Panc1 (cell line): ENCODE measurements around the gene POU1F1. TPM values are rescaled to one million over a fixed set of nuclear protein-coding genes. Genes with fewer than 3 reads are reported as not detected.

Experiments used
- ATAC-seq: fragments of 200-7000 bp; cut with Tn5 transposase; 2 replicates; pipeline ENCODE4 v1.9.1; 2020; ENCODE audit warnings: mild to moderate bottlenecking, moderate library complexity
- Bru-seq: library from RNA; stranded (reverse); fragments of 400-500 nt; gene quantifications from one replicate; lab custom pipeline; 2021; lab: Mats Ljungman, UMichigan
- BruChase-seq, 2 experiments: library from RNA; stranded (reverse); fragments of 400-500 nt; gene quantifications; one replicate each; lab custom pipeline; 2021; lab: Mats Ljungman, UMichigan
- BruUV-seq: library from RNA; stranded (reverse); fragments of 400-500 nt; replicated peaks from 2 replicates; lab custom pipeline; 2021; lab: Mats Ljungman, UMichigan
- CTCF ChIA-PET: fragments of 300-600 bp; sonication (Branson Sonifier 250); formaldehyde crosslinking; loops from one replicate; lab custom pipeline; 2022; ENCODE audit warnings: antibody characterized with exemption; lab: Charles Lee
- POLR2A ChIA-PET: fragments of 300-600 bp; sonication (Branson Sonifier 250); formaldehyde crosslinking; loops from one replicate; lab custom pipeline; 2022; ENCODE audit warnings: antibody characterized with exemption; lab: Charles Lee
- DNase-seq: peaks from one replicate; pipeline ENCODE4 v3.0.0-alpha.2; 2010; ENCODE audit warnings: low read depth, low spot score
- H3K27ac ChIP-seq: 2 replicates; pipeline ENCODE4 v1.5.1; 2011; ENCODE audit warnings: mild to moderate bottlenecking, low read length, inconsistent platforms
- H3K27me3 ChIP-seq: fragments of 200-500 bp; sonication (Bioruptor generic); 2 replicates; pipeline ENCODE4 v1.6.0; 2014; ENCODE audit warnings: low read length, inconsistent platforms; ENCODE audit not compliant: control insufficient read depth, insufficient read depth
- H3K36me3 ChIP-seq: fragments of 200-500 bp; sonication (Bioruptor generic); 2 replicates; pipeline ENCODE4 v1.5.1; 2014; ENCODE audit warnings: inconsistent platforms, mild to moderate bottlenecking, low read length, moderate library complexity; ENCODE audit not compliant: control insufficient read depth, insufficient read depth
- H3K4me1 ChIP-seq: 2 replicates; pipeline ENCODE4 v1.5.1; 2011; ENCODE audit warnings: inconsistent platforms, mild to moderate bottlenecking, low read length, moderate library complexity; ENCODE audit not compliant: control insufficient read depth, insufficient read depth
- H3K4me3 ChIP-seq, 2 experiments: 2 replicates each; pipeline ENCODE4 v1.5.1; 2011 to 2012; ENCODE audit warnings: low read depth in 2 of 2, low read length in 2 of 2, mild to moderate bottlenecking in 2 of 2, inconsistent platforms in 1 of 2, moderate library complexity in 1 of 2
- H3K9me3 ChIP-seq: fragments of 200-500 bp; sonication (Bioruptor generic); 2 replicates; pipeline ENCODE4 v1.5.1; 2014; ENCODE audit warnings: low read depth, mild to moderate bottlenecking, inconsistent platforms, low read length, moderate library complexity; ENCODE audit not compliant: control insufficient read depth, insufficient read depth
- POLR2AphosphoS5 ChIP-seq: IDR thresholded peaks from 2 replicates; pipeline ENCODE4 v1.6.1; 2012; ENCODE audit warnings: mild to moderate bottlenecking, low read depth, low read length, moderate library complexity
- SIN3A ChIP-seq: IDR thresholded peaks from 2 replicates; pipeline ENCODE4 v1.6.1; 2012; ENCODE audit warnings: low read depth, mild to moderate bottlenecking, low read length, moderate library complexity, borderline replicate concordance; ENCODE audit not compliant: insufficient read depth
- in situ Hi-C: cut with HindIII; loops from 2 replicates; pipeline ENCODE4 v1.10.0; 2016; ENCODE audit warnings: low sequenced_read_pairs, low pct_unique_long_range_greater_than_20kb
- intact Hi-C: fragments of 100-400 bp; cut with micrococcal nuclease; formaldehyde crosslinking; loops from one replicate; pipeline ENCODE4 v1.10.0; 2022; ENCODE audit not compliant: unreplicated experiment
- long read RNA-seq: library from polyadenylated mRNA; unstranded; transcript quantifications from one replicate; pipeline ENCODE4 v2.0.0, GENCODE V29; 2021; ENCODE audit not compliant: unreplicated experiment
- polyA plus RNA-seq: library from polyadenylated mRNA; unstranded; fragments of >200 nt; gene quantifications from one replicate; pipeline ENCODE4 v1.2.1, GENCODE V29; 2012; ENCODE audit warnings: missing spikeins; ENCODE audit not compliant: insufficient read length
- total RNA-seq: library from RNA; stranded (reverse); gene quantifications from one replicate; pipeline ENCODE4 v1.2.1, GENCODE V29; 2021; ENCODE audit not compliant: unreplicated experiment
- TF ChIP-seq, protein P1 (sequence below): fragments of 450-650 bp; IDR thresholded peaks from 2 replicates; pipeline ENCODE4 v1.5.1; 2017; ENCODE audit warnings: mild to moderate bottlenecking
- TF ChIP-seq, protein P2 (sequence below), 2 experiments: IDR thresholded peaks; 2 replicates each; pipeline ENCODE4 v1.6.1; 2011 to 2012; ENCODE audit warnings: low read depth in 2 of 2, control low read depth in 1 of 2, low read length in 1 of 2, mild to moderate bottlenecking in 1 of 2, moderate library complexity in 1 of 2; ENCODE audit not compliant: insufficient read depth in 1 of 2

POU1F1 gene, protein sequence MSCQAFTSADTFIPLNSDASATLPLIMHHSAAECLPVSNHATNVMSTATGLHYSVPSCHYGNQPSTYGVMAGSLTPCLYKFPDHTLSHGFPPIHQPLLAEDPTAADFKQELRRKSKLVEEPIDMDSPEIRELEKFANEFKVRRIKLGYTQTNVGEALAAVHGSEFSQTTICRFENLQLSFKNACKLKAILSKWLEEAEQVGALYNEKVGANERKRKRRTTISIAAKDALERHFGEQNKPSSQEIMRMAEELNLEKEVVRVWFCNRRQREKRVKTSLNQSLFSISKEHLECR
- not detected for total RNA-seq
- polyA plus RNA-seq = not detected
- percentile 8 among the genes with signal in this experiment for Bru-seq, nascent RNA
- BruChase-seq, experiment 1, labeled RNA remaining after a 2-hour chase = not detected
- not detected for BruChase-seq, experiment 2, labeled RNA remaining after a 6-hour chase
- long read RNA-seq = 0 reads

DNA sequence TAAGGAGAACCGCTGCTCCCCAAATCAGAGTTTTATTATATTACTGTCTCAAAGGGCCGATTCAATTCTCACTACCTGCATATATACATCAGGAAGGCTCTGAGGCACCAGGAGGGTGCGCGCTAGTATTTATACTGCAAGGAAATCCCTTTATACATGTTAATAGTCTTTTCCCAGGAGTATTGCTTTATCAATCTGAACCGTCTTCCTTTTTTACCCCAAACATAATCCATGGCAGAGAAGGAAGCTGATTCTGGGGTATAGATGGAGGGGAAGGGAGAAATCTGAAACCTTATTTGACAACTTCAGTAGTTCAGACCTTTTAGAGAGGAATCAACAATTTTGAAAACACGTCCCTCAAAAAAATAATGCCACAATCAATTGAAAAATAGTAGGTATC lies at the start of gene POU1F1:
Gene POU1F1 (minus strand): TSS at position 101 of the 400 bp plus-strand sequence. CDS start 122 bp downstream, outside the sequence.
- ATAC-seq (no peak), DNase-seq (no peak)
- no peaks in the 10 kb centered on the region for H3K36me3 ChIP-seq
- no TSS peak for BruUV-seq
- in situ Hi-C loops (no loop called here), intact Hi-C loops (no loop called here)
- no peaks in the 10 kb centered on the region for H3K9me3 ChIP-seq
- ChIA-PET CTCF (no interaction called here), POLR2A (no interaction called here)
- no peaks in the 10 kb centered on the region for H3K27me3 ChIP-seq
- H3K4me3 ChIP-seq = no peak within 1 kb of the TSS
- TF ChIP-seq, protein P1, sequence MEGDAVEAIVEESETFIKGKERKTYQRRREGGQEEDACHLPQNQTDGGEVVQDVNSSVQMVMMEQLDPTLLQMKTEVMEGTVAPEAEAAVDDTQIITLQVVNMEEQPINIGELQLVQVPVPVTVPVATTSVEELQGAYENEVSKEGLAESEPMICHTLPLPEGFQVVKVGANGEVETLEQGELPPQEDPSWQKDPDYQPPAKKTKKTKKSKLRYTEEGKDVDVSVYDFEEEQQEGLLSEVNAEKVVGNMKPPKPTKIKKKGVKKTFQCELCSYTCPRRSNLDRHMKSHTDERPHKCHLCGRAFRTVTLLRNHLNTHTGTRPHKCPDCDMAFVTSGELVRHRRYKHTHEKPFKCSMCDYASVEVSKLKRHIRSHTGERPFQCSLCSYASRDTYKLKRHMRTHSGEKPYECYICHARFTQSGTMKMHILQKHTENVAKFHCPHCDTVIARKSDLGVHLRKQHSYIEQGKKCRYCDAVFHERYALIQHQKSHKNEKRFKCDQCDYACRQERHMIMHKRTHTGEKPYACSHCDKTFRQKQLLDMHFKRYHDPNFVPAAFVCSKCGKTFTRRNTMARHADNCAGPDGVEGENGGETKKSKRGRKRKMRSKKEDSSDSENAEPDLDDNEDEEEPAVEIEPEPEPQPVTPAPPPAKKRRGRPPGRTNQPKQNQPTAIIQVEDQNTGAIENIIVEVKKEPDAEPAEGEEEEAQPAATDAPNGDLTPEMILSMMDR = no peak
- TF ChIP-seq SIN3A = no peak
- no peak for TF ChIP-seq POLR2AphosphoS5
- H3K4me1 ChIP-seq = no peaks in the 10 kb centered on the region
- no peak within 1 kb of the TSS for H3K27ac ChIP-seq

DNA sequence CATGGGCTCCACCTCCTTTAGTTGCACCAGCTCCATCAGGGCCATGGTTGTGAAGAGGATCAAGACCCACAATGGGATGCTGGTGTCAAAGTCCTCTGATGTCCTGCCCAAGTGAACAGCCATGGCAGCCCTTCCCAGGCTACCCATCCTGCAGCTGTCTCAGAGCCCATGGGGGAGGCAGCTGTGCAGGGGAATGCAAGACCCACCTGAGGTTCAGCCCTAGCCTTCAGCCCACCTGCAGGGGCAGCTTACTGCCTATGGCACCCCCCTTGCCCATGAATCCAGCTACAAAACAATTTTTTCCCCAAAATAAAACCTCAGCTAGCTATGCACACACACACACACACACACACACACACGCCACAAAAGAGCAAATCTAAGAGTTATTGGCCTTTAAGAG lies 48.2 kb upstream of the POU1F1 start:
- intact Hi-C loops = no loop called here
- no peaks in the 10 kb centered on the region for H3K9me3 ChIP-seq
- TF ChIP-seq POLR2AphosphoS5 (no peak), SIN3A (no peak)
- TF ChIP-seq, protein P1 = no peak
- TF ChIP-seq, protein P2, sequence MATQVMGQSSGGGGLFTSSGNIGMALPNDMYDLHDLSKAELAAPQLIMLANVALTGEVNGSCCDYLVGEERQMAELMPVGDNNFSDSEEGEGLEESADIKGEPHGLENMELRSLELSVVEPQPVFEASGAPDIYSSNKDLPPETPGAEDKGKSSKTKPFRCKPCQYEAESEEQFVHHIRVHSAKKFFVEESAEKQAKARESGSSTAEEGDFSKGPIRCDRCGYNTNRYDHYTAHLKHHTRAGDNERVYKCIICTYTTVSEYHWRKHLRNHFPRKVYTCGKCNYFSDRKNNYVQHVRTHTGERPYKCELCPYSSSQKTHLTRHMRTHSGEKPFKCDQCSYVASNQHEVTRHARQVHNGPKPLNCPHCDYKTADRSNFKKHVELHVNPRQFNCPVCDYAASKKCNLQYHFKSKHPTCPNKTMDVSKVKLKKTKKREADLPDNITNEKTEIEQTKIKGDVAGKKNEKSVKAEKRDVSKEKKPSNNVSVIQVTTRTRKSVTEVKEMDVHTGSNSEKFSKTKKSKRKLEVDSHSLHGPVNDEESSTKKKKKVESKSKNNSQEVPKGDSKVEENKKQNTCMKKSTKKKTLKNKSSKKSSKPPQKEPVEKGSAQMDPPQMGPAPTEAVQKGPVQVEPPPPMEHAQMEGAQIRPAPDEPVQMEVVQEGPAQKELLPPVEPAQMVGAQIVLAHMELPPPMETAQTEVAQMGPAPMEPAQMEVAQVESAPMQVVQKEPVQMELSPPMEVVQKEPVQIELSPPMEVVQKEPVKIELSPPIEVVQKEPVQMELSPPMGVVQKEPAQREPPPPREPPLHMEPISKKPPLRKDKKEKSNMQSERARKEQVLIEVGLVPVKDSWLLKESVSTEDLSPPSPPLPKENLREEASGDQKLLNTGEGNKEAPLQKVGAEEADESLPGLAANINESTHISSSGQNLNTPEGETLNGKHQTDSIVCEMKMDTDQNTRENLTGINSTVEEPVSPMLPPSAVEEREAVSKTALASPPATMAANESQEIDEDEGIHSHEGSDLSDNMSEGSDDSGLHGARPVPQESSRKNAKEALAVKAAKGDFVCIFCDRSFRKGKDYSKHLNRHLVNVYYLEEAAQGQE (IDR thresholded peaks at IDR 0.05; ENCODE audit: insufficient read depth in 1 of 2, low read depth in 2 of 2, low read length in 1 of 2) = no peak
- no peaks in the 10 kb centered on the region for H3K27me3 ChIP-seq
- in situ Hi-C loops = no loop called here
- ChIA-PET POLR2A (no interaction called here), CTCF (no interaction called here)
- no peak for ATAC-seq
- H3K4me3 ChIP-seq = no peak overlapping the region
- no peaks in the 10 kb centered on the region for H3K4me1 ChIP-seq
- DNase-seq = no peak
- H3K36me3 ChIP-seq = no peaks in the 10 kb centered on the region
- H3K27ac ChIP-seq = no peak overlapping the region
- no TSS peak for BruUV-seq
